Colonic mucosa (tissue), 4 donors: ENCODE data around the gene VAV2. TPM values are rescaled to one million over a fixed set of nuclear protein-coding genes. Genes with fewer than 3 reads are reported as not detected.

Experiments used
- DNase-seq: peaks from one replicate; pipeline ENCODE4 v3.0.0-alpha.2; 2020
- H3K27ac ChIP-seq: fragments of 200-600 bp; one replicate; pipeline ENCODE4 v1.8.0; 2021
- H3K27me3 ChIP-seq: fragments of 200-600 bp; one replicate; pipeline ENCODE4 v1.8.0; 2021
- H3K36me3 ChIP-seq: fragments of 200-600 bp; one replicate; pipeline ENCODE4 v1.8.0; 2021
- H3K4me1 ChIP-seq: fragments of 200-600 bp; one replicate; pipeline ENCODE4 v1.8.0; 2021; ENCODE audit warnings: mild to moderate bottlenecking
- H3K4me3 ChIP-seq: fragments of 200-600 bp; one replicate; pipeline ENCODE4 v1.8.0; 2021
- H3K9ac ChIP-seq, 2 donors: one replicate each; pipeline ENCODE4 v1.7.0; 2013; ENCODE audit warnings: control low read depth in 2 of 2, low read depth in 2 of 2, low read length in 2 of 2
- H3K9me3 ChIP-seq: fragments of 200-600 bp; one replicate; pipeline ENCODE4 v1.8.0; 2021
- CTCF ChIP-seq: fragments of 200-600 bp; IDR thresholded peaks from one replicate; pipeline ENCODE4 v1.8.0; 2022; ENCODE audit warnings: antibody characterized with exemption, mild to moderate bottlenecking
- intact Hi-C: fragments of 100-400 bp; cut with DNase I; formaldehyde crosslinking; loops from one replicate; pipeline ENCODE4 v1.14.1; 2022
- total RNA-seq, 2 donors: library from RNA; stranded (reverse); fragmentation: NEBNext Ultra II Directional in 1 of 2; extraction: Animal tissue kit (Norgen Biotek cat#: 25700) in 1 of 2; gene quantifications; one replicate each; pipeline ENCODE4 v1.2.1, GENCODE V29; 2021
- donor health status: healthy.
- donor health status: DM: no; HTN: no; CAD: no.
- donor health status: DM: no; HTN: no; CAD: no.

VAV2 gene
- total RNA-seq, 2 donors from 2014 or later = 30.7 to 45.1 TPM

GRCh38 chr9:133862585-133863256, 129.4 kb downstream of the VAV2 start:
- H3K4me3 ChIP-seq = no peak overlapping the region
- no peaks in the 10 kb centered on the region for H3K36me3 ChIP-seq
- DNase-seq = no peak

GRCh38 chr9:133861692-133862091, 130.4 kb downstream of the VAV2 start:
- H3K27ac ChIP-seq = no peak overlapping the region
- H3K4me1 ChIP-seq = no peaks in the 10 kb centered on the region
- no peak for DNase-seq
- no peaks in the 10 kb centered on the region for H3K36me3 ChIP-seq
- H3K4me3 ChIP-seq = no peak overlapping the region
- TF ChIP-seq CTCF = no peak
- H3K27me3 ChIP-seq = no peaks in the 10 kb centered on the region
- H3K9me3 ChIP-seq = no peaks in the 10 kb centered on the region
- H3K9ac ChIP-seq = no peak overlapping the region
- intact Hi-C loops = no loop called here

More at GRCh38 chr9:133862585-133863256, 129.4 kb downstream of the VAV2 start:
- Histone ChIP-seq H3K9ac (peak overlapping the region in 1 of 2 donors; percentile 55), H3K27ac (peak overlapping the region; percentile 57), H3K27me3 (no peaks in the 10 kb centered on the region), H3K4me1 (no peaks in the 10 kb centered on the region), H3K9me3 (no peaks in the 10 kb centered on the region)
- intact Hi-C loops = no loop called here
- TF ChIP-seq CTCF = no peak

- Histone ChIP-seq H3K27me3 (no peaks in the 10 kb centered on the region), H3K9ac (no peak overlapping the region), H3K9me3 (no peaks in the 10 kb centered on the region), H3K4me1 (no peaks in the 10 kb centered on the region), H3K4me3 (no peak overlapping the region), H3K36me3 (no peaks in the 10 kb centered on the region), H3K27ac (no peak overlapping the region)
- no peak for TF ChIP-seq CTCF
- intact Hi-C loops = no loop called here
- no peak for DNase-seq
These were observed 131.0 kb downstream of the VAV2 start for GRCh38 chr9:133861086-133861485.

- Histone ChIP-seq H3K36me3 (no peaks in the 10 kb centered on the region), H3K9ac (no peak overlapping the region), H3K27ac (no peak overlapping the region), H3K27me3 (no peaks in the 10 kb centered on the region), H3K4me3 (no peak overlapping the region), H3K9me3 (no peaks in the 10 kb centered on the region), H3K4me1 (peaks cover 6% of the 10 kb centered on the region)
- intact Hi-C loops = no loop called here
- no peak for TF ChIP-seq CTCF
- no peak for DNase-seq
These were observed 133.4 kb downstream of the VAV2 start for GRCh38 chr9:133858771-133859170.

GRCh38 chr9:133857639-133858038, 134.5 kb downstream of the VAV2 start:
- no peak for TF ChIP-seq CTCF
- Histone ChIP-seq H3K4me1 (peaks cover 6% of the 10 kb centered on the region), H3K27ac (no peak overlapping the region), H3K9me3 (no peaks in the 10 kb centered on the region), H3K9ac (no peak overlapping the region), H3K27me3 (no peaks in the 10 kb centered on the region), H3K4me3 (no peak overlapping the region), H3K36me3 (no peaks in the 10 kb centered on the region)
- no peak for DNase-seq
- intact Hi-C loops = no loop called here
